ENCODE results near the gene HNRNPC. TPM values are rescaled to one million over a fixed set of nuclear protein-coding genes. Genes with fewer than 3 reads are reported as not detected.

HNRNPC gene
- total and polyA plus RNA-seq, 2 of the 8 experiments (the other 6 are each of a cell fraction or from before 2014, with no cell fraction given) = 781 to 1,207 TPM

DNA sequence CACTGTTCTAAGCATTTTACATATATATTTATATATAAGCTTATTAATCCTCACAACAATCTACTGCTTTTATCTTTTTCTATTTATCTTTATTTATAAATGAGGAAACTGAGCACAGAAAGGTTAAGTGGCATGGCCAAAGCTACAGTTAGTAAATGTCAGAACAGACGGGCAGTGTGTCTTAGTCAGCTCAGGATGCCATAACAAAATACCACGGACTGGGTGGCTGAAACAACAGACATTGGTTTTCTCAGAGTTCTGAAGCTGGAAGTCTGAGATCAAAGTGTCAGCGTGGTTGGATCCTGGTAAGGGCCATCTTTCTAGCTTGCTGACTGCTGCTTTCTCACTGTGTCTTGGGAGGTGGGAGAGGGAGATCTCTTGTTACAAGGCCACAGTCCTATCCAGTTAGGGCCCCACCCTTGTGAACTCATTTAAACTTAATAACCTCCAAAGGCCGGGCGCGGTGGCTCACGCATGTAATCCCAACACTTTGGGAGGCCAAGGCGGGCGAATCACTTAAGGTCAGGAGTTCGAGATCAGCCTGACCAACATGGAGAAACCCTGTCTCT, 30.4 kb upstream of the HNRNPC start:
- H3K23me2 ChIP-seq (ENCODE audit: low read depth, low read length) = peaks cover 7% of the 10 kb centered on the region; the same call in 1 of the 2 replicates
- no peak overlapping the region for H4K8ac ChIP-seq (ENCODE audit: extremely low read depth, insufficient read depth, low read length)
- no peak overlapping the region for H3K4ac ChIP-seq (replicated peaks; ENCODE audit: insufficient read length, low read depth, low read length)
- H3K9me3 ChIP-seq (ENCODE audit: insufficient read depth in 2 of 2, low read depth in 1 of 2, low read length in 1 of 2) = no peaks in the 10 kb centered on the region
- no peak overlapping the region for H3K14ac ChIP-seq (ENCODE audit: insufficient read length)
- H4K5ac ChIP-seq (ENCODE audit: insufficient read length, low read depth, low read length) = no peak overlapping the region
- H2BK5ac ChIP-seq (ENCODE audit: low read depth, low read length) = no peak overlapping the region
- no peak overlapping the region for H3K27ac ChIP-seq (ENCODE audit: low read depth, low read length)
- no peak overlapping the region for H2BK12ac ChIP-seq (ENCODE audit: low read depth, low read length)
- H2BK15ac ChIP-seq (ENCODE audit: low read length) = no peak overlapping the region
- H4K91ac ChIP-seq (replicated peaks; ENCODE audit: insufficient read length, low read length) = no peak overlapping the region
- ChIA-PET CTCF (ENCODE audit: partially characterized antibody) (interaction anchor here (0.6 to 1.1 kb wide), 3 partner anchors 22 to 1900 kb away, joined by 3 read pairs; no protein-coding TSS in a partner anchor), POLR2A (ENCODE audit: partially characterized antibody) (interaction anchor here (0.6 to 2.8 kb wide), 8 partner anchors 7 to 109 kb away, joined by 3 to 18 read pairs (median 5); no protein-coding TSS in a partner anchor)
- H3K23ac ChIP-seq (ENCODE audit: insufficient read length) = no peak overlapping the region
- no peak overlapping the region for H2AFZ ChIP-seq (ENCODE audit: low read length)
- H3K27me3 ChIP-seq (replicated peaks in 1 of 4; ENCODE audit: control insufficient read depth in 3 of 4, extremely low read depth in 1 of 4, insufficient read depth in 3 of 4, low read length in 3 of 4) = no peaks in the 10 kb centered on the region
- WGBS, 2 experiments (ENCODE audit: extremely low coverage in 1 of 2, insufficient coverage in 1 of 2, insufficient read length in 1 of 2, insufficient replicate concordance in 2 of 2, low coverage in 1 of 2, low lambda C conversion rate in 2 of 2, missing lambda C conversion rate in 1 of 2) = 89% methylated on average over 10 of the region's 10 CpGs; no CpG with 5 or more reads in 1 of the 2 experiments
- no peaks in the 10 kb centered on the region for H3K79me1 ChIP-seq (ENCODE audit: low read depth, low read length)
- H3K4me2 ChIP-seq (ENCODE audit: insufficient read depth in 1 of 2, low read depth in 2 of 2, low read length in 2 of 2) = no peak overlapping the region
- no peak overlapping the region for H3K56ac ChIP-seq (replicated peaks; ENCODE audit: insufficient read length, low read depth, low read length)
- H3K4me1 ChIP-seq (replicated peaks in 1 of 4; ENCODE audit: control insufficient read depth in 3 of 4, insufficient read depth in 4 of 4, low read length in 3 of 4) = peaks cover 0 to 3% (median under 1%) of the 10 kb centered on the region in 4 experiments; a peak in 1 of 7 replicates
- no peak overlapping the region for H2BK20ac ChIP-seq (ENCODE audit: low read length)
- no peak overlapping the region for H2BK120ac ChIP-seq (replicated peaks; ENCODE audit: low read depth, low read length)
- H3K79me2 ChIP-seq (ENCODE audit: control insufficient read depth in 1 of 2, insufficient read depth in 2 of 2, low read length in 2 of 2) = no peaks in the 10 kb centered on the region
- H4K20me1 ChIP-seq (replicated peaks in 1 of 2; ENCODE audit: control insufficient read depth in 1 of 2, insufficient read depth in 2 of 2, low read length in 2 of 2) = no peaks in the 10 kb centered on the region
- H2AK5ac ChIP-seq (ENCODE audit: low read depth, low read length) = no peak overlapping the region
- no peak overlapping the region for H3K18ac ChIP-seq (ENCODE audit: extremely low read depth, low read length)
- DNase-seq (ENCODE audit: low read depth in 1 of 2, low spot score in 2 of 2) = no peak
- no peak for FAIRE-seq
- H3K36me3 ChIP-seq (ENCODE audit: control insufficient read depth in 2 of 4, insufficient read depth in 4 of 4, low read length in 3 of 4) = no peaks in the 10 kb centered on the region
- no peak overlapping the region for H3K4me3 ChIP-seq (ENCODE audit: extremely low read depth in 1 of 4, insufficient read depth in 2 of 4, low read depth in 3 of 4, low read length in 4 of 4)
- no peak overlapping the region for H3K9ac ChIP-seq (replicated peaks in 1 of 4; ENCODE audit: extremely low read depth in 1 of 4, low read depth in 3 of 4, low read length in 3 of 4)
- TF ChIP-seq POLR2AphosphoS5 (IDR thresholded peaks at IDR 0.05; ENCODE audit: low read depth, low read length) (no peak), HDAC2 (IDR thresholded peaks at IDR 0.05; ENCODE audit: borderline replicate concordance in 1 of 2, low read depth in 2 of 2, low read length in 2 of 2) (no peak), HDAC6 (IDR thresholded peaks at IDR 0.05; ENCODE audit: low read depth, low read length) (no peak), EZH2 (IDR thresholded peaks at IDR 0.05; ENCODE audit: low read depth, low read length, severe bottlenecking) (no peak), SUZ12 (IDR thresholded peaks at IDR 0.05; ENCODE audit: low read length) (no peak), RBBP5 (IDR thresholded peaks at IDR 0.05; ENCODE audit: borderline replicate concordance, low read depth, low read length) (no peak), SP4 (IDR thresholded peaks at IDR 0.05; ENCODE audit: low read length) (no peak), YY1 (IDR thresholded peaks at IDR 0.05; ENCODE audit: low read depth, low read length) (no peak), SIX5 (IDR thresholded peaks at IDR 0.05; ENCODE audit: low read depth, low read length) (no peak), POU5F1 (IDR thresholded peaks at IDR 0.05; ENCODE audit: low read depth, low read length) (no peak), KDM1A (IDR thresholded peaks at IDR 0.05; ENCODE audit: borderline replicate concordance, low read length) (no peak)
- TF ChIP-seq, protein P1, sequence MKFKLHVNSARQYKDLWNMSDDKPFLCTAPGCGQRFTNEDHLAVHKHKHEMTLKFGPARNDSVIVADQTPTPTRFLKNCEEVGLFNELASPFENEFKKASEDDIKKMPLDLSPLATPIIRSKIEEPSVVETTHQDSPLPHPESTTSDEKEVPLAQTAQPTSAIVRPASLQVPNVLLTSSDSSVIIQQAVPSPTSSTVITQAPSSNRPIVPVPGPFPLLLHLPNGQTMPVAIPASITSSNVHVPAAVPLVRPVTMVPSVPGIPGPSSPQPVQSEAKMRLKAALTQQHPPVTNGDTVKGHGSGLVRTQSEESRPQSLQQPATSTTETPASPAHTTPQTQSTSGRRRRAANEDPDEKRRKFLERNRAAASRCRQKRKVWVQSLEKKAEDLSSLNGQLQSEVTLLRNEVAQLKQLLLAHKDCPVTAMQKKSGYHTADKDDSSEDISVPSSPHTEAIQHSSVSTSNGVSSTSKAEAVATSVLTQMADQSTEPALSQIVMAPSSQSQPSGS (IDR thresholded peaks at IDR 0.05; ENCODE audit: low read length) = no peak

Measured in H1 (cell line).